ENCODE results near the gene TREH. TPM values are rescaled to one million over a fixed set of nuclear protein-coding genes. Genes with fewer than 3 reads are reported as not detected.

TREH gene
- total RNA-seq, 1 experiment from 2014 or later: 0.05 TPM

DNA sequence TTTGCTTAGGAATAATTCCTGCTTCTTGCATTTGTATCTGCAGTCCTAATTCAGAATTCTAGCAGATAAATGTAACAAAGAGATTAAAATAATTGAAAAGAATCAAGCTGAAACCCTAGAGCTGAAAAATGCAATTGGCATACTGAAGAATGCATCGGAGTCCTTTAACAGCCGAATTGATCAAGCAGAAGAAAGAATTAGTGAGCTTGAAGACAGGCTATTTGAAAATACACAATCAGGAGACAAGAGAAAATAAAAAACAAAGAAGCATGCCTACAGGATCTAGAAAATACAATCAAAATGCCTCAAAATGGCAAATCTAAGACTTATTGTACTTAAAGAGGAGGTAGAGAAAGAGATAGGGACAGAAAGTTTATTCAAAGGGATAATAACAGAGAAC, 8.2 kb downstream of the TREH start:
- POLR2A ChIA-PET: no interaction called here
- intact Hi-C loops (cut with micrococcal nuclease; ENCODE audit: unreplicated experiment): no loop called here

DNA sequence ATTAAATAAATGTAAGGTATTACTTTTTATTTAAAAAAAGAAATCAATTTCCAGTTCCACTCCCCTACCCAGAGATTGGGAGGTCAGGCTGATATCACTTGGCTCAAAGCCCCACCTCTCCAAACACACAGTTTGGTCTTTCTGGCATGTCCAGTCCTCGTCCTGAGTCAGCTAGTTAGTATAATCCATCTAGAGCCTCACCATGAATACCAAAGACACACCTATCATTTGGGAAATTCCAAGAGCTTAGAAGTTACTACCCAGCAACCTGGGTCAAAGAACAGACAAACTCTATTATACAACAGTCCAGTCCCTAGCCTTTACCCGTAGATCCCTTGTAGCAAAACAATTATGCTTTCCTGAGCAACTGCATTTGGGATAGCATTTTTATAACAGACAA, 9.4 kb downstream of the TREH start:
- in situ Hi-C loops (cut with HindIII; ENCODE audit: low pct_unique_long_range_greater_than_20kb, low sequenced_read_pairs): no loop called here
- Histone ChIP-seq H3K4me3 (ENCODE audit: low read depth in 2 of 2, low read length in 2 of 2) (no peak overlapping the region), H3K27ac (ENCODE audit: low read length) (no peak overlapping the region), H3K9me3 (ENCODE audit: control insufficient read depth, insufficient read depth, low read depth, low read length) (no peaks in the 10 kb centered on the region), H3K4me1 (ENCODE audit: control insufficient read depth, insufficient read depth, low read length) (no peaks in the 10 kb centered on the region), H3K36me3 (ENCODE audit: control insufficient read depth, insufficient read depth, low read length) (no peaks in the 10 kb centered on the region), H3K27me3 (ENCODE audit: control insufficient read depth, insufficient read depth, low read length) (peaks cover 10% of the 10 kb centered on the region; the same call in 1 of the 2 replicates)
- DNase-seq (ENCODE audit: low read depth, low spot score) (no peak), ATAC-seq (no peak)
- TF ChIP-seq SIN3A (IDR thresholded peaks at IDR 0.05; ENCODE audit: borderline replicate concordance, insufficient read depth, low read depth, low read length): no peak
- TF ChIP-seq, protein P1, sequence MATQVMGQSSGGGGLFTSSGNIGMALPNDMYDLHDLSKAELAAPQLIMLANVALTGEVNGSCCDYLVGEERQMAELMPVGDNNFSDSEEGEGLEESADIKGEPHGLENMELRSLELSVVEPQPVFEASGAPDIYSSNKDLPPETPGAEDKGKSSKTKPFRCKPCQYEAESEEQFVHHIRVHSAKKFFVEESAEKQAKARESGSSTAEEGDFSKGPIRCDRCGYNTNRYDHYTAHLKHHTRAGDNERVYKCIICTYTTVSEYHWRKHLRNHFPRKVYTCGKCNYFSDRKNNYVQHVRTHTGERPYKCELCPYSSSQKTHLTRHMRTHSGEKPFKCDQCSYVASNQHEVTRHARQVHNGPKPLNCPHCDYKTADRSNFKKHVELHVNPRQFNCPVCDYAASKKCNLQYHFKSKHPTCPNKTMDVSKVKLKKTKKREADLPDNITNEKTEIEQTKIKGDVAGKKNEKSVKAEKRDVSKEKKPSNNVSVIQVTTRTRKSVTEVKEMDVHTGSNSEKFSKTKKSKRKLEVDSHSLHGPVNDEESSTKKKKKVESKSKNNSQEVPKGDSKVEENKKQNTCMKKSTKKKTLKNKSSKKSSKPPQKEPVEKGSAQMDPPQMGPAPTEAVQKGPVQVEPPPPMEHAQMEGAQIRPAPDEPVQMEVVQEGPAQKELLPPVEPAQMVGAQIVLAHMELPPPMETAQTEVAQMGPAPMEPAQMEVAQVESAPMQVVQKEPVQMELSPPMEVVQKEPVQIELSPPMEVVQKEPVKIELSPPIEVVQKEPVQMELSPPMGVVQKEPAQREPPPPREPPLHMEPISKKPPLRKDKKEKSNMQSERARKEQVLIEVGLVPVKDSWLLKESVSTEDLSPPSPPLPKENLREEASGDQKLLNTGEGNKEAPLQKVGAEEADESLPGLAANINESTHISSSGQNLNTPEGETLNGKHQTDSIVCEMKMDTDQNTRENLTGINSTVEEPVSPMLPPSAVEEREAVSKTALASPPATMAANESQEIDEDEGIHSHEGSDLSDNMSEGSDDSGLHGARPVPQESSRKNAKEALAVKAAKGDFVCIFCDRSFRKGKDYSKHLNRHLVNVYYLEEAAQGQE (IDR thresholded peaks at IDR 0.05; ENCODE audit: insufficient read depth in 1 of 2, low read depth in 2 of 2, low read length in 1 of 2): no peak
- no peak for TF ChIP-seq TCF7L2 (IDR thresholded peaks at IDR 0.05; ENCODE audit: low read depth, low read length)
- TF ChIP-seq POLR2AphosphoS5 (IDR thresholded peaks at IDR 0.05; ENCODE audit: low read depth, low read length): no peak
- TF ChIP-seq, protein P2, sequence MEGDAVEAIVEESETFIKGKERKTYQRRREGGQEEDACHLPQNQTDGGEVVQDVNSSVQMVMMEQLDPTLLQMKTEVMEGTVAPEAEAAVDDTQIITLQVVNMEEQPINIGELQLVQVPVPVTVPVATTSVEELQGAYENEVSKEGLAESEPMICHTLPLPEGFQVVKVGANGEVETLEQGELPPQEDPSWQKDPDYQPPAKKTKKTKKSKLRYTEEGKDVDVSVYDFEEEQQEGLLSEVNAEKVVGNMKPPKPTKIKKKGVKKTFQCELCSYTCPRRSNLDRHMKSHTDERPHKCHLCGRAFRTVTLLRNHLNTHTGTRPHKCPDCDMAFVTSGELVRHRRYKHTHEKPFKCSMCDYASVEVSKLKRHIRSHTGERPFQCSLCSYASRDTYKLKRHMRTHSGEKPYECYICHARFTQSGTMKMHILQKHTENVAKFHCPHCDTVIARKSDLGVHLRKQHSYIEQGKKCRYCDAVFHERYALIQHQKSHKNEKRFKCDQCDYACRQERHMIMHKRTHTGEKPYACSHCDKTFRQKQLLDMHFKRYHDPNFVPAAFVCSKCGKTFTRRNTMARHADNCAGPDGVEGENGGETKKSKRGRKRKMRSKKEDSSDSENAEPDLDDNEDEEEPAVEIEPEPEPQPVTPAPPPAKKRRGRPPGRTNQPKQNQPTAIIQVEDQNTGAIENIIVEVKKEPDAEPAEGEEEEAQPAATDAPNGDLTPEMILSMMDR (IDR thresholded peaks at IDR 0.05): no peak
- no TSS peak for BruUV-seq (replicated peaks)
- POLR2A ChIA-PET: no interaction called here
- intact Hi-C loops (cut with micrococcal nuclease; ENCODE audit: unreplicated experiment): no loop called here
- CTCF ChIA-PET: no interaction called here

More for the DNA sequence above, 8.2 kb downstream of the TREH start:
- H3K36me3 ChIP-seq (ENCODE audit: control insufficient read depth, insufficient read depth, low read length): no peaks in the 10 kb centered on the region
- H3K4me3 ChIP-seq (ENCODE audit: low read depth in 2 of 2, low read length in 2 of 2): no peak overlapping the region
- CTCF ChIA-PET: no interaction called here
- in situ Hi-C loops (cut with HindIII; ENCODE audit: low pct_unique_long_range_greater_than_20kb, low sequenced_read_pairs): no loop called here
- no peak overlapping the region for H3K27ac ChIP-seq (ENCODE audit: low read length)
- no peak for DNase-seq (ENCODE audit: low read depth, low spot score)
- ATAC-seq: no peak
- BruUV-seq (replicated peaks): no TSS peak
- H3K4me1 ChIP-seq (ENCODE audit: control insufficient read depth, insufficient read depth, low read length): no peaks in the 10 kb centered on the region
- TF ChIP-seq SIN3A (IDR thresholded peaks at IDR 0.05; ENCODE audit: borderline replicate concordance, insufficient read depth, low read depth, low read length) (no peak), POLR2AphosphoS5 (IDR thresholded peaks at IDR 0.05; ENCODE audit: low read depth, low read length) (no peak), TCF7L2 (IDR thresholded peaks at IDR 0.05; ENCODE audit: low read depth, low read length) (no peak)
- TF ChIP-seq, protein P2 (IDR thresholded peaks at IDR 0.05): no peak
- TF ChIP-seq, protein P1 (IDR thresholded peaks at IDR 0.05; ENCODE audit: insufficient read depth in 1 of 2, low read depth in 2 of 2, low read length in 1 of 2): no peak
- H3K9me3 ChIP-seq (ENCODE audit: control insufficient read depth, insufficient read depth, low read depth, low read length): no peaks in the 10 kb centered on the region
- H3K27me3 ChIP-seq (ENCODE audit: control insufficient read depth, insufficient read depth, low read length): peaks cover 10% of the 10 kb centered on the region; the same call in 1 of the 2 replicates
